Measurements from ENCODE around the gene WAS.
"Not testable (repeated sequence)": the region's sequence is repeated elsewhere in the genome, so short reads cannot be mapped to it uniquely, and the experiment has no call there.

The WAS gene

DNA sequence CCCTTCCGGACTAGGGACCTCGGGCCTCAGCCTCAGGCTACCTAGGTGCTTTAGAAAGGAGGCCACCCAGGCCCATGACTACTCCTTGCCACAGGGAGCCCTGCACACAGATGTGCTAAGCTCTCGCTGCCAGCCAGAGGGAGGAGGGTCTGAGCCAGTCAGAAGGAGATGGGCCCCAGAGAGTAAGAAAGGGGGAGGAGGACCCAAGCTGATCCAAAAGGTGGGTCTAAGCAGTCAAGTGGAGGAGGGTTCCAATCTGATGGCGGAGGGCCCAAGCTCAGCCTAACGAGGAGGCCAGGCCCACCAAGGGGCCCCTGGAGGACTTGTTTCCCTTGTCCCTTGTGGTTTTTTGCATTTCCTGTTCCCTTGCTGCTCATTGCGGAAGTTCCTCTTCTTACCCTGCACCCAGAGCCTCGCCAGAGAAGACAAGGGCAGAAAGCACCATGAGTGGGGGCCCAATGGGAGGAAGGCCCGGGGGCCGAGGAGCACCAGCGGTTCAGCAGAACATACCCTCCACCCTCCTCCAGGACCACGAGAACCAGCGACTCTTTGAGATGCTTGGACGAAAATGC, at the start of gene WAS:
TSS of gene WAS (plus strand) at position 389 of the 572 bp plus-strand sequence. CDS start at position 444, 55 bp downstream.
- no peak for DNase-seq

DNA sequence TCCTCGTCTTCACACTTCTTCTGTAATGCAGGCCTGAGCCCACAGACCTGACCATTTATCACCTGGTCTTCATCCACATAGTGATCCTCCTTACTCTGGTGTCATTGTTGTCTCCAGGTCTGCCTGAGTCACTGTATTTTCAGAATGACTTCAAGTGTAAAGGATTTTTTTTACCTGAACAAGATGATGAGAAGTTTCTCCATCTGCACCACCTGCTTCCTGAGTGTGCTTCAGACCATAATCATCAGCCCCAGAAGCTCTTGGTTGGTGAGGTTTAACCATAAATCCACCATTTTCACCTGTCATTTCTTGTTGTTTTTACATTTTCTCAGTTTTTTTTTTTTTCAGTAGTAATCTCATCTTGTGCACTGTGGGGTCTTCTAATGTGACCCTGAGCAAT, 47.3 kb upstream of the WAS start:
- DNase-seq, result no peak

DNA sequence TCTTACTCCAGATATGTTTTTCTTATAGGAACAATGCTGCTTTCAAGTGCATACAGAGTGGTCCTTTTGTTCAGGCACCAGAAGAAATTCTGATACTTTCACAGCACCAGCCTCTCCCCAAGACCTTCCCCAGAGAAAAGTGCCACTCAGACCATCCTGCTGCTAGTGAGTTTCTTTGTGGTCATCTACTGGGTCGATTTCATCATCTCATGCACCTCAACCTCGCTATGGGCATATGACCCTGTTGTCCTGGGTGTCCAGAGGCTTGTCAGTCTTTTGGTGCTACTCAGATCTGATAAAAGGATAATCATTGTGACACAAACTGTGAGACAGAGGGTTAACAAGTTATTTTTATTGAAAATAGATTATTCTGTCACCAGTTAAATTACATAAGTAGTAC, 46.8 kb upstream of the WAS start:
- no peak for DNase-seq

DNA sequence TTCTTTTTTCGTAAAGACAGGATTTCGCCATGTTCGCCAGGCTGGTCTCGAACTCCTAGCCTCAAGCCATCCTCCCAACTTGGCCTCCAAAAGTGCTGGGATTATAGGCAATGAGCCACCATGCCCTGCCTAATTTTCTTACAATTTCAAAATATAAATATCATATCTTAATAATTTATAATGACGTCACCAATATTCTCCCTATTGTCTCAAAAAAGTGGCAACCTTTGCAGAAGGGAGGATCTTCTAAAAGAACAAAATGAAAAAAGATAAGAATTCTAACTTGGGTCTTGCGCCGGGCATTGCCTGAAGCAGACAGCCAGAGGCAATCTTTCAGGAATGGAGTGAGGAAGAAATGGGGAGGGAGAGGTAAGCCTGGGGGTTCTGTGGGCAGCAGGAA, 37.9 kb upstream of the WAS start:
- DNase-seq, result no peak

DNA sequence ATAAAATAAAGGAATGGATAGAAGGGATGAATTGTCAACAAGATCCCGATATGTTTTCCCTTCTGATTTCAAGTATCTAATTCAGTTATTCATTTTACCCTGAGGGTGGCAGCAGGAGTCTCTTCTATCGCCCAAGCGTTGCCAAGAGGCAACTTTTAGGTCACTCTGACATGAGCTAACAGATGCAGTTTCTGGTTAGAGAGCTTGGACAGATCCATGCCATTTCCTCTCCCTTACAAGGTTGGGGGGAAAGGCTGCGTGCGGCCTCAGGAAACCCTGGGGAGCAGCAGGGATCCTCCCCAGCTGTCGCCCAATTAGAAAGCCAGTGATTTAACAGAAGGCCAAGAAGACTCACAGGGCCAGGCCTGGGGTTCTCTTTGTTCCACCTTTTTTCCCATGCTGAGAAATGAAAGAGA, 35.3 kb upstream of the WAS start:
- DNase-seq, result no peak

DNA sequence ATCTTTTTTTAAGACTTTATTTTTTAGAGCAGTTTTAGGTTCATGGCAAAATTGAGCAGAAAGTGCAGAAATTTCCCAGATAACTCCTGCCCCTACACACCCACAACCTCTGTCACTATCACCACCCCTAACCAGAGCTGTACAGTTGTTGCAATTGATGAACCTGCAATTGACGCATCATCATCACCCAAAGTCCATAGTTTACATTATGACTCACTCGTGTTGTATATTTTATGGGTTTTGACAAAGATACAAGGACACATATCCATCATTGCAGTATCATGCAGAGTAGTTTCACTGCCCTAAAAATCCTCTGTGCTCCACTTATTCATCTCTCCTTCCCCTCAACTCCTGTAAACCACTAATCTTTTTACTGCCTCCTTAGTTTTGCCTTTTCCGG, 34.5 kb upstream of the WAS start:
- DNase-seq, result no peak

DNA sequence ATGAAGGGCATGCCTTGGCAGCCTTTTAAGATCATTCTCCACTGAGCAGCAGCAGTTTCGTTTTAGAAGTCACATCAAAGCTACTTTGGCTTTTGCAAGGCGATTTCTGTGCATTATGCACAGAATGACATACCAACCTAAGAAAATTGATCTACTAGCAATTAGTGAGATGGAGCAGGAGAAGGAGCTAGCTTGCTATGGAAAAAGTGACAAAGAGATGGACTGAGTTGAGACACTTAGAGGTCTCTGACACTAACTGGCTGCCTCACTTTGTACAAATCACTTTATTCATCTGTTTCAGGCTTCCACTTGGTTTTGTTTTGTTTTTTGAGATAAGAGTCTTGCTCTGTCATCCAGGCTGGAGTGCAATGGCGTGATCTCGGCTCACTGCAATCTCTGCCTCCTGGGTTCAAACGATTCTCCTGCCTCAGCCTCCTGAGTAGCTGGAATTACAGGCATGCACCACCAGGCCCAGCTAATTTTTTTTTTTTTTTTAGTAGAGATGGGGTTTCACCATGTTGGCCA, 31.5 kb upstream of the WAS start:
- DNase-seq, result not testable (repeated sequence)

DNA sequence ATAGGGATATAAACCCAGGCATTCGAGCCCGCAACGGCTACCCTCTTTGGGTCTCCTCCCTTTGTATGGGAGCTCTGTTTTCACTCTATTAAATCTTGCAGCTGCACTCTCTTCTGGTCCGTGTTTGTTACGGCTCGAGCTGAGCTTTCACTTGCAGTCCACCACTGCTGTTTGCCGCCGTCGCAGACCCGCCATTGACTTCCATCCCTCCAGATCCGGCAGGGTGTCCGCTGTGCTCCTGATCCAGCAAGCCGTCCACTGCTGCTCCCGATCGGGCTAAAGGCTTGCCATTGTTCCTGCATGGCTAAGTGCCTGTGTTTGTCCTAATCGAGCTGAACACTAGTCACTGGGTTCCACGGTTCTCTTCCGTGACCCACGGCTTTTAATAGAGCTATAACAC, 28.9 kb upstream of the WAS start:
- DNase-seq, result not testable (repeated sequence)

DNA sequence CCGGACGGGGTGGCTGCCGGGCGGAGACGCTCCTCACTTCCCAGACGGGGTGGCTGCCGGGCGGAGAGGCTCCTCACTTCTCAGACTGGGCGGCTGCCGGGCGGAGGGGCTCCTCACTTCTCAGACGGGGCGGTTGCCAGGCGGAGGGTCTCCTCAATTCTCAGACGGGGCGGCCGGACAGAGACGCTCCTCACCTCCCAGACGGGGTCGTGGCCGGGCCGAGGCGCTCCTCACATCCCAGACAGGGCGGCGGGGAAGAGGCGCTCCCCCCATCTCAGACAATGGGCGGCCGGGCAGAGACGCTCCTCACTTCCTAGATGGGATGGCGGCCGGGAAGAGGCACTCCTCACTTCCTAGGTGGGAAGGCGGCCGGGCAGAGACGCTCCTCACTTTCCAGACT, 23.9 kb upstream of the WAS start:
- DNase-seq, result not testable (repeated sequence)

DNA sequence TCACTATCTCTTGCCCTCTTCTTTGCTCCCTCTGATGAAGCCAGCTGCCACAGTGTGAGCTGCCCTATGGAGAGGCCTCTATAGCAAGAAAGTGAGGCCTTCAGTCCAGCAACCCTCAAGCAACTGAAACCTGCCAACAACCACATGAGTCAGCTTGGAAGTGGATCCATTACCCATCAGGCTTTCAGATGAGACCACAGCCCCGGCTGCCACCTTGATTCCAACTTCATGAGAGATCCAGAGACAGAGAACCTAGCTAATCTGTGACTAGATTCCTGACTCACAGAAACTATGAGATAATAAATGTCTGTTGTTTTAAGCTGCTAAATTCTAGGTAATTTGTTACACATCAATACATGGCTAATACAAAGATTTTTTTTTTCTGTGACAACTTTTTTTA, 20.4 kb upstream of the WAS start:
- DNase-seq, result no peak

DNA sequence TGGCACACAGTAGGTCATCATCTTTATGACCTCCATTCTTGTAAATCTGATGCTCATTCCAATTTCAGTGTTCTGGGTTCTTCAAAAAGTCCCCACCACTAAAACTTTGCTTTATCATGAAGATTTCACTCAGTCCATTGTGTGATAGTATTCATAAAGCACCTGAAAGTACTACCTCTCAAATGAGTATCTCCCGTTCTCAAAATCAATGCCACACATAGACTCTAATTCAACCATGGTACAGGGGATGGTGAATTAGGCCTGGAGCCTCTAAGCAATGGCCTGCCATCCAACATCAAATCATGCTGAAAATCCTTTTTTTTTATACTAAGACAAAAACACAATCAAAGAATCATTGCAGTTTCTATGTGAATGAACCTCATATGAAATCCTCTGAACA, 19.4 kb upstream of the WAS start:
- DNase-seq, result no peak

DNA sequence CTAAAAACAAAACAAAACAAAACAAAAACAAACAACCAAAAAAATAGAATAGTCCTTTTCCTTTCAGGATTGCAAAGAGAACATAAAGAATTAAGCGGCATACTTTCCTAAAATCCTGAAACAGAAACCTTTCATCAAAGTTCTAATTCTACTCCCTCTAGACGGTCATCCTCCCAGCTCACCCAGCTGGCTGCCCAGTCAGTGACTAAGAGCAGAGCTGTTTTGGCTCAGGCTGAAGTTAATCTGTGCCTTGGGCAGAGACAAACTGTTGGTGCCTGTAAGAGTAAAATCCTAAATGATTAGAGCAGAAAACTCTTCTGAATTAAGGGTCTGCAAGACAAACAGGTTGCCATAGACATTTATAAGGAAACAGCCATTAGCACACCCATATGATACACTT, 17.6 kb upstream of the WAS start:
- no peak for DNase-seq

DNA sequence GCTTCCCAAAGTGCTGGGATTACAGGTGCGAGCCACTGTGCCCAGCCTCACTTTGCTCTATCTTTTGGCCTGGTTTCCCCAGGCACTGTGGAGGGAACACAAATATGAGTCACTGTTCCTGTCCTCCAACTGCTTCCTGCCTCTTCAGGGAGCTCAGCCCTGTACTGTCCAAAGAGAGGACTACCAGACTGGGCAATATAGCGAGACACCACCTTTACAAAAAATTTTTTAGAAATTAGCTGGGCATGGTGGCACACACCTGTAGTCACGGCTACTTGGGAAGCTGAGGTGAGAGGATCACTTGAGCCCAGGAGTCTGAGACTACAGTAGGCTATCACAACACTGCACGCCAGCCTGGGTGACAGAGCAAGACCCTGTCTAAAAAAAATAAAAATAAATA, 16.9 kb upstream of the WAS start:
- DNase-seq, result no peak

DNA sequence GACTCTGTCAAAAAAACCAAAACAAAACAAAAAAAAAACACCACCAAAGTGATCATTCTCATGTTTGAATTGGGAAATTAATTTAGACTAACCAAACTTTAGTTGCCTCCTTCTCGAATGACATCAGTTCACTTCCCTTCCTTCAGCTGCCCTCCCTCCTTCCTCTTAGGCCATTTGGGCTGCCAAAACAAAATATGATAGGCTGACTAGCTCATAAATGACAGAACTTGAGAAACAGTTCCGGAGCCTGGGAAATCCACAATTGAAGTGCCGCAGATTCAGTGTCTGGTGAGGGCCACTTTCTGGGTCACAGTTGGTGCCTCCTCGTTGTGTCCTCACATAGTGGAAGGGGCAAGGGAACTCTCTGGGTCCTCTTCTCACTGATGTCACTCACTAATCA, 16.1 kb upstream of the WAS start:
- DNase-seq, result no peak

DNA sequence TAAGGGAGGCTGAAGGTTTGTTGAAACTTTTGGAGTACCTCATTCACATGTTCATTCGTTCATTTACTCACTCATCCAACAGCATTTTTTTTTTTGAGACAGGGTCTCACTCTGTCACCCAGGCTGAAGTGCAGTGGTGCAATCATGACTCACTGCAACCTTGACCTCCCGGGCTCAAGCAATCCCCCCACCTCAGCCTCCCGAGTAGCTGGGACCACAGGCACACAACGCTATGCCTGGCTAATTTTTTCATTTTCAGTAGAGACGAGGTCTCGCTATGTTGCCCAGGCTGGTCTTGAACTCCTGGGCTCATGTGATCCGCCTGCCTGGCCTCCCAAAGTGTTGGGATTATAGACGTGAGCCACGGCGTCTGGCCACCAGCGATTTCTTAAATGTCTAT, 15.4 kb upstream of the WAS start:
- not testable (repeated sequence) for DNase-seq

DNA sequence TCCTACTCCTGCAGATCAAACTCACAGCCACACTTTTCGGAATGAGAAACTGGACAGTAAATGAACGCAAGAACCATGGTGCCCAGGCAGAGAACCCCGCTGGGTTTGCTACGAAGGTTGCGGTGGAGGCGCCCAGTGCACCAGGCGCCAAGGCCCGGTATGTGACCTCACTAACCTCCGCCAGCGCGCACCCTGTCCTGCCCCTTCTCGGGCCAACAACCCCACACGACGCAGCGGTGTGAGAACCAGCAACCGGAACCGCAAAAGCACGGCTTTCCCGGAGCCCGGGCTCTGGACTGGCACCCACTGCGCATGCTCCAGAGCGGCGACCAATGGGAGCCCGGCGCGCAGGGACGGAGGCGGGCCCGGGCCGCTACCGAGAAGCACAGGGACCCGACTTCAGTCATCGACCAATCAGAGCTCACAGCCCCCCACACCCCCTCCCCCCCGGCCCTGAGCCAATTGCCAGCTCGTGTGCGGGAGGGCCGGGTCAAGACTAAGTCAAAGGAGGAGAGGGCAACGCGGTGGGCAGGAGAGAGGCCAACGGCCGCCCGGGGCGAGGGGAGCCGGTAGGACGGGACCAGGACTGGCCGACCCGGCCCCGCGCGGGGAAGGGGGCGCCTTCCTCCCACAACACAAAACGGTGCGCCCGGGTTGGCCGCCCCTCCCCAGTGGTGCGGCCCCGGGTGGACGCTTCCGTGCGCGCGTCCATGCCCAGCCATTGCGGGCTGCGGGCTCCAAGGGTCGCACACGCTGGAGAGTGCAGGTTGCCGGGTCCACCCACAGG, 7.3 kb upstream of the WAS start:
- DNase-seq, result peak; percentile 25

DNA sequence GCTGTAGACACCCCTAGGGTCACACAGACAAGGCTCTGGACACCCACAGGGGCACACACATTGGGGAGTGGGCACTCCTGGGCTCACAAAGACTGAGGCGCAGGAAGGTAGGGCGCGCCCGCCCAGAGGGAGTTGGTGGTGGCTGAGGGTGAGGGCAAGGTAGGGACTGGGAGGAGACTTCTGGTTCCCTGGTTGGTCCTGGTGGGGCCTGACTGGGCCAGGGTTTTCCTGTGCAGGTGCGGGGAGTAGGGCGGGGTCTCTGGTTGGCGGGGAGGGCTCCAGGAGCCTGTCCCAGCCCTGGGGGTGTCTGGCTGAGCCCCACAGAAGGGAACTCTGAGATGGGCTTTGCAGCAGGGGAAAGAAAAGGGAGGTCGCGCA, 6.7 kb upstream of the WAS start:
- DNase-seq, result no peak

DNA sequence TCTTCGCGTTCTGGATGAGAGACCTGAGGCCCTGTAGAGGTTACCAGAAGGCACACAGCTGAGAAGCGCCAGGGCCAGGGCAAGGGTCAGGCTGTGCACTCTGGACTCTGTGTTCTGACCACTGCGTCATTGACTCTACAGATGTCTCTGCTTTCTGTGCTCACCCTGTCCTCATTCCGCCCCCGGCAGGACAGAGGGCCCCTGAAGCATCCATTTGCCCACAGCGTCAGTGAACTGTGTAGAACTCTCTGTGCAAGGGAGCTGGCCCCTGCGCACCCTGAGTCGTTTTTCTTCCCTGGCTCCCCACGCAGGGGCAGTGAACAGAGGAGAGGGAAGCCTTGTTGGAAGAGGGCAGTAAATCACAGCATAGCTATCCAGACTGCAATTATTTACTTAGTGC, 6.1 kb upstream of the WAS start:
- DNase-seq, result no peak

DNA sequence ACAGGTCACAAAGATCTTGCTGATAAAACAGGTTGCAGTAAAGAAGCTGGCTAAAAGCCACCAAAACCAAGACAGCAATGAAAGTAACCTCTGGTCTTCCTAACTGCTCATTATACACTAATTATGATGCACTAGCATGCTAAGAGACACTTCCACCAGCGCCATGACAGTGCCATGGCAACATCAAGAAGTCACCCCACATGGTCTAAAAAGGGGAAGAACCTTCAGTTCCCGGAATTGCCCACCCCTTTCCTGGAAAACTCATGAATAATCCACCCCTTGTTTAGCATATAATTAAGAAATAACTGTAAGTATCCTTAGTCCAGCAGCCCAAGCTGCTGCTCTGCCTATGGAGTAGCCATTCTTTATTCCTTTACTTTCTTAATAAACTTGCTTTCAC, 3.1 kb upstream of the WAS start:
- DNase-seq, result not testable (repeated sequence)

DNA sequence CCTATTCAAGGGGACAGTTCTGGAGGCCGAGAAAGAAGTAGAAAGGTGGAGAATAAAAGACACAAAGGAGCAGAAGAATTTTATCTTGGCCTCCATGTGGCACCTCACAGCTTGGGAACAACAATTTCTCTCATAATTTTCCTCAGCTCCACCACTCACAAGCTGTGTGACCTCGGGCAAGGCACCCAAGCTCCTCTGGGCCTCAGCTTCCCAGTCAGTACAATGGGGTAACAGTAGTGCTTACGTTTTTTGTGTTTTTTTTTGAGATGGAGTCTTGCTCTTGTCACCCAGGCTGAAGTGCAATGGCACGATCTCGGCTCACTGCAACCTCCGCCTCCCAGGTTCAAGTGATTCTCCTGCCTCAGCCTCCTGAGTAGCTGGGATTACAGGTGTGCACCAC, 2.7 kb upstream of the WAS start:
- DNase-seq, result not testable (repeated sequence)

DNA sequence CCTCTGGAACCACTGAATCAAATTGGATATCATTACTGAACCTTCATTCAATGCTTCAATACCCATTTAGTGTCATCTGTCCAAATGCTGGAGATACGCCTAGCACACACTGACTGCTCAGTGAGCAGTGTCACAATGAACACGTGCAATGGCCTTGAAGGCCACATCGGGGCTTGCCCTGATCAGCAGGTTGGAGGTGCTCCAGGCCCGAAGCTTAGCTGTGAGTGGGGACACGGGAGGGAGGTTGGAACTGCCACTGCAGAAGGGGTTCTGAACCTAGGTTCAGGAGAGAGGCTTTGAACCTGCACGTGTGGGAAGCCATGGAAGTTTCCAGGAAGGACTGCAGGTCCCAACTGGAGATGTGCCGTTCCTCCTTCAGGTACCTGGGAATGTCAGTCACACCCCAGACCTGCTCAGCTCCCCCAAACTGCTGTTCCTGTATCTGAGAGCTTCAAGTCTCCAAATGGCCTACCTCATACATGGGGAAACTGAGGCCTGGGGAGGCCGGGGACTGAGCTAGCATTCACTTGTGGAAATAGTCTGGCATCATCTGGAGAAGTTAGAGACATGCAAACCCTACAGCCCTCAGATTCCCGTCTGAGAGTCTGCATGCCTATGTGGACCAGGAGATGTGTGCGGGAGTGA, 1.9 kb upstream of the WAS start:
- no peak for DNase-seq

DNA sequence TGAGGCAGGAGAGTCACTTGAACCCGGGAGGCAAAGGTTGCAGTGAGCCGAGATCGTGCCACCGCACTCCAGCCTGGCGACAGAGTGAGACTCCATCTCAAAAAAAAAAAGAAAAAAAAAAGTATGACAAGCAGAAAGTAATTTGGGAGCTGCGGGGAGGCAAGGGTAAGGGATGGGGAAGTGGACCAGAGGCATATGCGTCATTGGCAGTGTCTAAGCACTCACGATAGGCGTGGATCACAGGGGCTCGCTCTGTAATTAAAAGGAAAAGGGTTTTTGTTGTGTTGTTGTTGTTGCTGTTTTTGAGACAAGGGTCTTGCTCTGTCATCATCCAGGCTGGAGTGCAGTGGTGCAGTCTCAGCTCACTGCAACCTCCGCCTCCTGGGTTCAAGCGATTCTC, 804 bp upstream of the WAS start:
- not testable (repeated sequence) for DNase-seq

DNA sequence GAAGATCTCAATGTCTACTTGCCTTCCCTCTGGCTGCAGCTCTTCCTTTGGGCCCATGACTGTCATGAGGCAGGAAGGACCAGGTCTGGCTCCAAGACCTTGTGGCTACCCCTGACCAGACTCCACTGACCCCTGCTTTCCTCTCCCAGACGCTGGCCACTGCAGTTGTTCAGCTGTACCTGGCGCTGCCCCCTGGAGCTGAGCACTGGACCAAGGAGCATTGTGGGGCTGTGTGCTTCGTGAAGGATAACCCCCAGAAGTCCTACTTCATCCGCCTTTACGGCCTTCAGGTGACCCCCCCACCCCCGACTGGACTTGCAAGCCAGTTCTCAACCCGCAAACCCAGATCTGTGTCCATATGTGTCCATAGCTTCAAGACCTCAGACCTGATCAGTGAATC, 535 bp downstream of the WAS start:
- no peak for DNase-seq

DNA sequence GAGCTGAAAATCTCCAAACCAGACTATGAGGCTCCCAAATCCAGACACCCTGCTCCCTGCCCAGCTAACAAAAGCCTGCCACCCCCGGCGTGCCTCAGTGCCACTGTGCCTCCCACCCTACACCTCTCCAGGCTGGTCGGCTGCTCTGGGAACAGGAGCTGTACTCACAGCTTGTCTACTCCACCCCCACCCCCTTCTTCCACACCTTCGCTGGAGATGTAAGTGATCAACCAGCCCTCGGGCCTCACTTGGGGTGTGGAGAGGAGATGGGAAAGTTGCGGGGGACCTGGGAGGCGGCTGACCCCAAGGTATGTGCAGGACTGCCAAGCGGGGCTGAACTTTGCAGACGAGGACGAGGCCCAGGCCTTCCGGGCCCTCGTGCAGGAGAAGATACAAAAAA, 1.8 kb downstream of the WAS start:
- DNase-seq, result no peak
